ENCODE results near the gene RAPGEF5.

Gene RAPGEF5

GRCh38 chr7:22143491-22143890 is 213.5 kb downstream of the RAPGEF5 start:
- DNase-seq, result no peak

DNA sequence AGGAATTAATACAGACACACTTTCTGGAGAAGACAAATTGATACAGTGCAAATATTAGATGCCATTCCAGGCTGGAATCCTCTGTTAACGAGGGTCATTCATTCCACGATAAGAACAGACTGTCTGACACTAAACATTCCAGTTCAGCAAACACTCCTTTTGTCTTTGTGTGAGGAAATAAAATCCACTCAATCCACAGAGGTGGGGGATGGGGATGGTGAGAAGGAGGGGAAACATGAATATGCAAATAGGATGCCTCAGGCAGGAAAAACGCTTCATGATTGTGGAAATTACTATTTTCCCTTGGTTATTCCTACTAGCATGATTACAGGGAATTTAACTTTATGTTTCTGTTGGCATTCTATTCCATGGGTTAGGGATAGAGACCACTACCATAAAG is 214.4 kb downstream of the RAPGEF5 start:
- DNase-seq, result no peak

GRCh38 chr7:22141355-22141754 is 215.6 kb downstream of the RAPGEF5 start:
- DNase-seq, result no peak

- DNase-seq, result no peak
Measured at GRCh38 chr7:22140578-22140977, 216.4 kb downstream of the RAPGEF5 start.

DNA sequence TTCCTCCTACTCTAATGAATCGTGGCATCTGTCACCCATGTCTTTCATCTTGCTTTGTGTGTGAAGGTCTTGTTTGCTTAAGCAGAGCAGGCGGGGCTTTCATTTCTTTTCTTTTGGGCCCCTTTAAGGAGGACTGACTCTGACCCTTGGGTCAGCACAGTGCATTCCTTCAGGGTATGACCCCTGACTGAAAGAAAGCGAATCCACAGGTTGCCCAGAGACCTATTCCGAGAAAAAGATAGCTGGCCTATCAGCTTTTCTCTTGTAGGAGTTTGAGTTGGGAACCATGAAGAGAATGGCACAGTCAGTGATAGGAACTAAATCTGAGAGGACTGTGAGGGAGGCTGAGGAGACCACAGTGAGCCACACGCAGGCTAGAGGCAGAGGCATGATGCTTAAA is 218.1 kb downstream of the RAPGEF5 start:
- no peak for DNase-seq

DNA sequence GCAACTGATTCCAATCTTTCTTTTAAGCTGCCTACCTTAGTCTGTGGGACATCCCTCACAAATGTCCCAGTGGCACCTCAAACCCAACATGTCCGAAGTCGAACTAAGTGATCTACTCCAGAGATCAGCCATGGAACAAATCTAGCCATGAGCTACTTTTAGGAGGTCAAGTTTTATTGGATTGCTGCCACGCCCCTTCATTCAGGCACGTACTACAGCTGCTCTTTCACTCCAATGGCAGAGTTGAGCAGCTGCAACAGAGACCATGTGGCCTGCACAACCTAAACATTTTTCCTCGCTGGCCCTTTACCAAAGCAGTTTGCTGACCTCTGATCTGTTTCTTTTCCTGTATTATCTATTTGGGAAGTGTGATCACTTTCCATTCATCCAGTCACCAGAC is 218.8 kb downstream of the RAPGEF5 start:
- no peak for DNase-seq

- no peak for DNase-seq
Measured at GRCh38 chr7:22137466-22137865, 219.5 kb downstream of the RAPGEF5 start.

GRCh38 chr7:22137026-22137425 is 219.9 kb downstream of the RAPGEF5 start:
- no peak for DNase-seq

DNA sequence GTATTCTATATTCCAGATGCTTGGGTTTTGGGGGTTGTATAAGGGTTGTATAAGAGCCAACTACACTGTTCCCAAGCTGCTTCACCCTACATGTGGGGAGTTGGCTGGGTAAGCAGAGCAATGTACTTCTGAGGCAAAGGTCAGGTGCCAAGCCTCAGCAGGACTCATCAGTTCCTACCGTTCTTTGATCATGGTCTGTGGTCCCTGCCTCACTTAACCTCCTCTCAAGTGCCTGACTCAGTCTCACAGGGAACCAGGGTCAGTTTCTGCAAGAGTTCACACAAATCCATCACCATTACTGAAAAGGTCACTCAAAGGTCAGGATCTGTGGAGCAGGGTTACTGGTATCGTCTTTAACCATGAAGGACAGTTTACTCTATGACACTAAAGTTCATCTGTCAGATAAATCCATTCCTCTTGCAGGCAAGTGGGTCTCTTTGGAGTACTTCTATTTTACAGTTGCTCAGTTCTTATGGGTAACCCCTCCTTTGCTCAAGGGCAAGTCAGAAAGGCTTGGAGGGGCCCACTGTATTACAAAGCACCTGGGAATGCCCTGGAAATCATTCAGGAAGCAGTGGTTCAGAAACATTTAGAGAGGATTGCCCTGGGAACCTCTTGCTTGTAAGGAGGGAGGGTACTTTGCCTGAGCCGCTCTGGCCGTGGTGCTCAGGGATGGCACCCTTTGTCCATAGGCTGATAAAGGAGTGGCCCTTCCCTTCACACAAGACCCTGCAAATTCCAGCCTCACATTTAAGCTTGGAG is 227.0 kb downstream of the RAPGEF5 start:
- no peak for DNase-seq

DNA sequence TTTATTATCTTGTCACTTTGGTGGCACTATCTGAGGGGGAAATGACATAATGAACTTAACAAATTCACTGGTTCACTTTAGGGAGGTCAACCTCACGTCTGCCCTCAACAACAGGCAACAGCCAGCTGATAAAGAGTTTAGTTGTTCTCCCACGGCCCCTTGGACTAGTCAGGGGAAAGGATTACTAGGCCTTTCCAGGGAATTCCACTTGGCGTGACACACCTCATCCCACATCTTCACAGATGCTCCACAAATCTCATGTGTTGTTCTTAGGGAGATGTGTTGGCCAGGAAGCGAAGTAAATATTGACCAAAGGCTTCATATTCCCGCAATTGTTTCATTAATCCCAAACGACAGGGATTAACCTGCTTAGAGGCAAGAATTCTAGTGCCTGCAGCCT is 227.8 kb downstream of the RAPGEF5 start:
- DNase-seq, result no peak

GRCh38 chr7:22128528-22128920 is 228.4 kb downstream of the RAPGEF5 start:
- DNase-seq, result no peak

- DNase-seq, result no peak
Measured at GRCh38 chr7:22127835-22128527, 229.0 kb downstream of the RAPGEF5 start.

- no peak for DNase-seq
Measured at GRCh38 chr7:22125436-22125835, 231.5 kb downstream of the RAPGEF5 start.

DNA sequence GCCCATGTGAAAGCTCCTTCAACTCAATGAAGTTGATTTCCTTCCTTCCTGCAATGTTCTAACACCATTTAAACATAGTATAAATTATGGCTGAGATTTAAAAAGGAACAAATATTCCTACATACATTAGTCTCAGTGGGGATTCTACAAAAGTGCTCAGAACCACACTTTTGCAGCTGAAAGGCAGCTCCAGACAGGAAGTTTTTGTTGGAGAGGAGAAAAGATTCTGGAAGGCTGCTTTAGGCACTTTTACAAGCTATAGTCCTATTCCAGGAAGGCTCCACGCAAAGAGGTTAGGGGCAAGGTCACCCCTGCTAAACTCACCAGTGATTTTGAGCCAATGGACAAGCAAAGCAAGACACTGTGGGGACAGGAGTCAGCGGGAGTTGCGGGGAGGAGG is 232.0 kb downstream of the RAPGEF5 start:
- no peak for DNase-seq

DNA sequence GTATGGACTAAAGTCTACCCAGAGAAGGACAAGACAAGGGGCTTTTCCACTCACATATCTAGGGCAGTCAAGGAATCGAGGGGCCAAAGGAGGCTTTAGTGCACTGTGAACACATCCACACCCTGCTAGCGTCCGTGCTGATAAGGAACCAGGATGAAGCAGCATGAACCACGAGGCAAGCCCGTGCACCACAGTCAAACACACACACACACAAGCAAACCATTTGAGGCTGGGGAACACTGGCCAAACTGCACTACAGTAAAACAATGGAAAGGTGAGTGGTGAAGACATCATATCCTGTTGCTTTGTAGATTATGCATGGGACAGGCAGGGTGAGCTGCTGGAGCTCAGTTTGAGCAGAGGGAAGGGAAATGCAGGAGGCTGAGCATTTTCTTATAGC is 233.8 kb downstream of the RAPGEF5 start:
- no peak for DNase-seq

DNA sequence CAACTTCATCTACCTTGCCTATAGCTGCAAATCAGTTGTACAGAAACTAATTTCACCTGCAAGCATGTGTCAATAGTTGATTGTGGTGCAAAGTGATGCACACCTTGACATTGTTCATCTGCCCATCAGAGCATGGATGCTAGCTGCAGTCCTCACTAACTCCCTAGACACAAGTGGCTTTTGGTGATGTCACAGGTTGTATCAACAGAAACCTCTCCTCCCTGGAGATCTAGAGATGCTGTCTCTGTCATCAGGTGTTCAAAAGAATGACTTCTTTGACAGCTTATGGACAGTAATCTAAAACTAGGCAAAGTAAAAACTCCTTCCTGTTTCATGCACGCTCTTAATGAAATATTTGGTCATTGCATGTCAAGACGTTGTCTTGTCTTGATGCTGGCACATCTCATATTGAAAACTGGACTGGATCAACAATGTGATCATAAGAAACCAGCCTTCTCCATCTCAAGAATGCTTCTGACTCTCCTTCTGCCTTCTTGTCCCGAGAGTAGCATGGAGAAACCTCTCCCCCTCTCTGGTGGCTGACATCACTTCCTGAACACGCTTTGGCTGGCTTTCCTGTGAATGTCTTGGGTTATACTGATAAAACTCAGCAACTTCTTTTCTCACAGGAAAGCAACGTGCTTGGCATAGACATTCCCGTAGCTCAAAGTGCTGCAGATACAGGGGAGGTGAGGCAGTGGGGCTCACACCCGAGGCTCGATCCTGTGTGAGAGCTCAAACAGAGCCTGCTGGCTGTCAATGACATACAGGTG is 235.1 kb downstream of the RAPGEF5 start:
- DNase-seq, result no peak

GRCh38 chr7:22120391-22121053 is 236.4 kb downstream of the RAPGEF5 start:
- no peak for DNase-seq

DNA sequence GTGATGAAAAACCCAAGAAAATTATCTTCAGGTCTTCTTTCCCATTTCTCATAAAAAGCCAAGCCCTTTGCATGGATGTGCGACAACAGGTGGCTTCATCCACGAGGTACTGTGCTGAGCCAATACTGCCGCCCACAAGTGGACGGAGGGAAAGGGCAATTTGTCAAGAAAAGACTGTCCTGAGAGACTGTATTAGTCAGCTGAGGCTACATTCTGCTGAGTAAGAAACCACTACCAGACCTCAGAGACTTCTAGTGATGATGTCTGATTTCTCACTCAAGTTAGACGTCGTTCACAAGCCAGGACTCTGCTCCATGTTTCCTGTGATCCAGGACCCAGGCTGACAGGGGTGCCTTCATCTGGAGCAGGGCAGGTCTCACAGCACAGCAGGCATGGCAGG is 239.7 kb downstream of the RAPGEF5 start:
- no peak for DNase-seq

DNA sequence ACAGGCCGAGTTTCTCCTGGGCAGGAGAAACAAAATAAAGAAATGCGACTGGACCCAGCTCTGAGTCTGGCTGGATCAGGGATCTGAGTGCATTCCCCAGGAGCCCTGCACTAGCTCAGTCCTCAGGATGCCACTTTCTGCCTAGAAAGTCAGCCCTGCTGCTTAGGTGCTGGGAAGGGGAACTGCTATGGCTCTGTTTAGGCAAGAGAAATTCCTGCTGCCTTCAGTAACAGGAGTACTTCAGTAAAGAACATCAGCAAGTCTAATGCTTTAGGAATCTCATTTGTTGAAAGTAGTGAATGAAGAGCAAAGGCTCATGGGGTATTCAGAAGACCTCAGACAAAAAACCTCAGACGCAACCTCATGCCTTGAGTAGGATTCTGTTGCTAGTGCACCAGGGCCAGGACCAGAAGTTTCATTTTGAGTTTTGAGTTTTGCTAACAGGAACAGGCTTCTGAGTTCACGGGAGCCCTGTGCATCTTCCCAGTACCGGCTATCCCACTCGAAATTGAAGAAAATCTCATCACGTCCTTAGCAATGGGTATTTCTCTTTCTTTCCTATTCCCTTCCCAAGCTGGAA is 240.4 kb downstream of the RAPGEF5 start:
- no peak for DNase-seq

- DNase-seq, result no peak
Measured at GRCh38 chr7:22115689-22116088, 241.3 kb downstream of the RAPGEF5 start.

GRCh38 chr7:22114440-22114981 is 242.4 kb downstream of the RAPGEF5 start:
- no peak for DNase-seq

GRCh38 chr7:22113041-22113440 is 243.9 kb downstream of the RAPGEF5 start:
- DNase-seq, result no peak

DNA sequence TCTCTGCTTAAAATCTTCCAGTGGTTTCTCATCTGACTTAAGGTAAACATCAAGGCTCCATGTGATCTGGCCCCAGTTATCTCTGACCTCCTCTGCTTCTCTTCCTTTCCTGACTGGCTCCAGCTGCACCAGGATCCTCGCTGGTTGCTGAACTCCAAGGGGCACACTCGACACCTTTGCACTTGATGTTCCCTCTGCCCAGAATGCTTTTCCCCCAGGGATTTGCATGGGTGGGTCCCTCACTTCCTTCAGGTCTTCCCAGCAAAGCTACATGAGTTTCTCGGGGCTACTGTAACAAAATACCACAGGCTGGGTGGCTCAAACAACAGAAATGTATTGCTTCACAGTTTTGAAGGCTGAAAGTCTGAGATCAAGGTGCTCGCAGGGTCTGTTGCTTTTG is 245.3 kb downstream of the RAPGEF5 start:
- DNase-seq, result no peak
